H1 (cell line): ENCODE data around the gene SEC11A. TPM values are rescaled to one million over a fixed set of nuclear protein-coding genes. Genes with fewer than 3 reads are reported as not detected.

Experiments
- CTCF ChIA-PET: fragments of 300-600 bp; sonication (Branson Sonifier 250); formaldehyde crosslinking; loops from one replicate; lab custom pipeline; 2021; ENCODE audit not compliant: partially characterized antibody; lab: Charles Lee
- POLR2A ChIA-PET: fragments of 300-600 bp; sonication (Branson Sonifier 250); formaldehyde crosslinking; loops from one replicate; lab custom pipeline; 2021; ENCODE audit warnings: inconsistent platforms; ENCODE audit not compliant: partially characterized antibody; lab: Charles Lee
- DNase-seq, 2 experiments: peaks; one replicate each; pipeline versions ENCODE4 v3.0.0 to v3.0.0-alpha.2; 2010 to 2022; ENCODE audit warnings: low spot score in 2 of 2, low read depth in 1 of 2, mixed read lengths in 1 of 2
- FAIRE-seq: peaks from 2 replicates; lab custom pipeline; 2011; peaks lifted over from hg19 to GRCh38; lab: Jason Lieb, UNC
- H2AFZ ChIP-seq: 2 replicates; pipeline ENCODE4 v1.8.1; 2012; ENCODE audit warnings: low read length, inconsistent platforms
- H2AK5ac ChIP-seq: 2 replicates; pipeline ENCODE4 v1.6.1; 2013; ENCODE audit warnings: low read depth, low read length
- H2BK120ac ChIP-seq: replicated peaks from 2 replicates; pipeline ENCODE3; 2013; ENCODE audit warnings: low read depth, low read length, inconsistent platforms
- H2BK12ac ChIP-seq: 2 replicates; pipeline ENCODE4 v1.6.1; 2013; ENCODE audit warnings: low read depth, low read length
- H2BK15ac ChIP-seq: 2 replicates; pipeline ENCODE4 v1.6.1; 2013; ENCODE audit warnings: low read length
- H2BK20ac ChIP-seq: 2 replicates; pipeline ENCODE4 v1.6.1; 2013; ENCODE audit warnings: low read length
- H2BK5ac ChIP-seq: 2 replicates; pipeline ENCODE4 v1.6.1; 2013; ENCODE audit warnings: low read depth, low read length
- H3K14ac ChIP-seq: 2 replicates; pipeline ENCODE4 v1.6.1; 2013; ENCODE audit warnings: inconsistent platforms; ENCODE audit not compliant: insufficient read length
- H3K18ac ChIP-seq: 2 replicates; pipeline ENCODE4 v1.6.1; 2013; ENCODE audit warnings: low read length; ENCODE audit errors: extremely low read depth
- H3K23ac ChIP-seq: 2 replicates; pipeline ENCODE4 v1.6.1; 2013; ENCODE audit warnings: inconsistent platforms; ENCODE audit not compliant: insufficient read length
- H3K23me2 ChIP-seq: 2 replicates; pipeline ENCODE4 v1.6.1; 2013; ENCODE audit warnings: low read depth, low read length
- H3K27ac ChIP-seq: 2 replicates; pipeline ENCODE4 v1.6.1; 2011; ENCODE audit warnings: low read depth, low read length, inconsistent platforms
- H3K27me3 ChIP-seq, 4 experiments: replicated peaks in 1 of 4; 1 replicate in 1 of 4; 2 replicates in 3 of 4; pipeline versions ENCODE4 v1.6.1 to v1.8.1; 2011 to 2013; ENCODE audit warnings: low read length in 3 of 4, mild to moderate bottlenecking in 3 of 4, inconsistent platforms in 2 of 4, mixed read lengths in 2 of 4, moderate library complexity in 1 of 4; ENCODE audit not compliant: control insufficient read depth in 3 of 4, insufficient read depth in 3 of 4; ENCODE audit errors: extremely low read depth in 1 of 4
- H3K36me3 ChIP-seq, 4 experiments: 2 replicates each; pipeline versions ENCODE4 v1.6.1 to v1.8.1; 2011 to 2013; ENCODE audit warnings: mild to moderate bottlenecking in 4 of 4, low read length in 3 of 4, moderate library complexity in 2 of 4, control low read depth in 1 of 4, inconsistent platforms in 1 of 4; ENCODE audit not compliant: insufficient read depth in 4 of 4, control insufficient read depth in 2 of 4
- H3K4ac ChIP-seq: replicated peaks from 2 replicates; pipeline ENCODE3; 2013; ENCODE audit warnings: low read length, low read depth, mixed read lengths, inconsistent platforms; ENCODE audit not compliant: insufficient read length
- H3K4me1 ChIP-seq, 4 experiments: replicated peaks in 1 of 4; 1 replicate in 1 of 4; 2 replicates in 3 of 4; pipeline versions ENCODE4 v1.6.1 to v1.8.1; 2011 to 2013; ENCODE audit warnings: low read length in 3 of 4, inconsistent platforms in 2 of 4, mixed read lengths in 1 of 4; ENCODE audit not compliant: insufficient read depth in 4 of 4, control insufficient read depth in 3 of 4
- H3K4me2 ChIP-seq, 2 experiments: 2 replicates each; pipeline versions ENCODE4 v1.6.1 to v1.8.1; 2011 to 2013; ENCODE audit warnings: low read depth in 2 of 2, low read length in 2 of 2, control low read depth in 1 of 2, inconsistent platforms in 1 of 2, mild to moderate bottlenecking in 1 of 2; ENCODE audit not compliant: insufficient read depth in 1 of 2
- H3K4me3 ChIP-seq, 4 experiments: fragments of 200-600, 300-600 bp in 1 of 4; sonication (generic), shearing (Covaris generic), sonication (Bioruptor Twin) in 1 of 4; 2 replicates each; pipeline versions ENCODE4 v1.5.1 to v1.8.1; 2011 to 2016; ENCODE audit warnings: low read length in 4 of 4, low read depth in 3 of 4, control low read depth in 2 of 4, inconsistent platforms in 2 of 4, mild to moderate bottlenecking in 2 of 4, mixed read lengths in 1 of 4, moderate library complexity in 1 of 4; ENCODE audit not compliant: insufficient read depth in 2 of 4; ENCODE audit errors: extremely low read depth in 1 of 4
- H3K56ac ChIP-seq: replicated peaks from 2 replicates; pipeline ENCODE3; 2013; ENCODE audit warnings: low read depth, mild to moderate bottlenecking, mixed read lengths, low read length, inconsistent platforms; ENCODE audit not compliant: insufficient read length
- H3K79me1 ChIP-seq: 2 replicates; pipeline ENCODE4 v1.6.1; 2013; ENCODE audit warnings: low read depth, low read length, control low read depth
- H3K79me2 ChIP-seq, 2 experiments: 2 replicates each; pipeline versions ENCODE4 v1.6.1 to v1.8.1; 2012 to 2013; ENCODE audit warnings: low read length in 2 of 2, mild to moderate bottlenecking in 2 of 2, inconsistent platforms in 1 of 2; ENCODE audit not compliant: insufficient read depth in 2 of 2, control insufficient read depth in 1 of 2
- H3K9ac ChIP-seq, 4 experiments: replicated peaks in 1 of 4; 1 replicate in 1 of 4; 2 replicates in 3 of 4; pipeline versions ENCODE4 v1.6.1 to v1.8.1; 2011 to 2013; ENCODE audit warnings: low read depth in 3 of 4, low read length in 3 of 4, control low read depth in 2 of 4, mild to moderate bottlenecking in 2 of 4, moderate library complexity in 2 of 4, inconsistent platforms in 1 of 4; ENCODE audit errors: extremely low read depth in 1 of 4
- H3K9me3 ChIP-seq, 2 experiments: 2 replicates each; pipeline versions ENCODE4 v1.6.1 to v1.8.1; 2012 to 2013; ENCODE audit warnings: mild to moderate bottlenecking in 2 of 2, moderate library complexity in 2 of 2, control low read depth in 1 of 2, inconsistent platforms in 1 of 2, low read depth in 1 of 2, low read length in 1 of 2, mixed read lengths in 1 of 2; ENCODE audit not compliant: insufficient read depth in 2 of 2
- H4K20me1 ChIP-seq, 2 experiments: replicated peaks in 1 of 2; 2 replicates each; pipeline versions ENCODE3 to v1.8.1; 2011 to 2013; ENCODE audit warnings: inconsistent platforms in 2 of 2, low read length in 2 of 2, mild to moderate bottlenecking in 1 of 2; ENCODE audit not compliant: insufficient read depth in 2 of 2, control insufficient read depth in 1 of 2
- H4K5ac ChIP-seq: 2 replicates; pipeline ENCODE4 v1.6.1; 2013; ENCODE audit warnings: low read length, low read depth, mixed read lengths, inconsistent platforms; ENCODE audit not compliant: insufficient read length
- H4K8ac ChIP-seq: 2 replicates; pipeline ENCODE4 v1.8.0; 2013; ENCODE audit warnings: mild to moderate bottlenecking, moderate library complexity, low read length, inconsistent platforms; ENCODE audit not compliant: insufficient read depth; ENCODE audit errors: extremely low read depth
- H4K91ac ChIP-seq: replicated peaks from 2 replicates; pipeline ENCODE3; 2013; ENCODE audit warnings: low read length, mixed read lengths, inconsistent platforms; ENCODE audit not compliant: insufficient read length
- KDM1A ChIP-seq: fragments of 200-600, 300-600 bp; sonication (generic); IDR thresholded peaks from 2 replicates; pipeline ENCODE4 v1.7.1; 2016; ENCODE audit warnings: mild to moderate bottlenecking, low read length, borderline replicate concordance
- POU5F1 ChIP-seq: IDR thresholded peaks from 2 replicates; pipeline ENCODE4 v1.6.1; 2011; ENCODE audit warnings: low read depth, mild to moderate bottlenecking, low read length, moderate library complexity
- SUZ12 ChIP-seq: fragments of 200-600 bp; sonication (generic); IDR thresholded peaks from 2 replicates; pipeline ENCODE4 v1.6.1; 2012; ENCODE audit warnings: mild to moderate bottlenecking, inconsistent platforms, low read length, moderate library complexity, mixed read lengths
- WGBS, 2 experiments: shearing (Covaris generic) in 1 of 2; methylation state at CpG; one replicate each; pipeline versions ENCODE4 v1.1.6 to v1.1.7; 2013 to 2015; ENCODE audit warnings: low lambda C conversion rate in 2 of 2, mixed read lengths in 2 of 2, inconsistent platforms in 1 of 2, low coverage in 1 of 2, missing lambda C conversion rate in 1 of 2; ENCODE audit not compliant: insufficient replicate concordance in 2 of 2, insufficient coverage in 1 of 2, insufficient read length in 1 of 2; ENCODE audit errors: extremely low coverage in 1 of 2, missing lambda C conversion rate in 1 of 2; 5-methylcytosine and 5-hydroxymethylcytosine counted together
- polyA plus RNA-seq, 7 experiments: library from polyadenylated mRNA; depleted of rRNA in 3 of 7; stranded (reverse) in 5 of 7; unstranded in 2 of 7; fragments of >200 nt in 5 of 7; fragments of 200-250 nt in 2 of 7; gene quantifications; 1 replicate in 5 of 7; 2 replicates in 1 of 7; 4 replicates in 1 of 7; pipeline versions ENCODE4 v1.2.1 to v1.2.3, GENCODE V29; 2011 to 2013; ENCODE audit warnings: missing spikeins in 2 of 7, mixed read lengths in 2 of 7
- total RNA-seq: library from RNA; stranded (reverse); fragmentation: NEBNext Ultra II Directional; extraction: Animal tissue kit (Norgen Biotek cat#: 25700); gene quantifications from 2 replicates; pipeline ENCODE4 v1.2.1, GENCODE V29; 2021
- TF ChIP-seq, protein P1 (sequence below): IDR thresholded peaks from 2 replicates; pipeline ENCODE4 v1.6.1; 2012; ENCODE audit warnings: inconsistent platforms
- TF ChIP-seq, protein P2 (sequence below): IDR thresholded peaks from 2 replicates; pipeline ENCODE4 v1.6.1; 2012; ENCODE audit warnings: low read length, inconsistent platforms

SEC11A gene
- total and polyA plus RNA-seq, 2 of the 8 experiments (the other 6 are each of a cell fraction or from before 2014, with no cell fraction given) = 268 to 316 TPM

DNA sequence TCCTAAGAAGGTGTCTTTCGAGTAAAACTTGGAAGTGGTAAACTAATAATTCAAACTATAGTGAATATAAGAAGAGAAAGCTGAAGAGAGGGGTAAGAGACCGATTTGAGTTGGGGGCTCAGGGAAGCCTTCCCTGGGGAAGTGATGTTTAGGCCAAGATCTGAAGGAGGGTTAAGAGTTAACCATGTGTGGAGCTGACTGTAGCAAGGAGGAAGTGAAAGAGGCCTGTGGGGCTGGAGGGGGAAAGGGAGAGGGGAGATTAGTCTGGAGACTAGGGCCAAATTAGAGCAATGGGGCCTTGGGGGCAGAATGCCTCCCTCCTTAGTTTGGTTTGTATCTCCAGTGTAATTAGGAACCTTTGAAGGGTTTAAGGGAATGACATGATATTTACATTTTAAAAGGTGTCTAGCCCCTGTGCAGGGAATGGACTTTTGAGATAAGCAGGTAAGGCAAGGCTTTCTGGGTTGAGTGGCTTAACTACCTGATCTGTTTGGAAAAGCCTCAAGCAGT lies 34.7 kb upstream of the SEC11A start:
- H4K8ac ChIP-seq = no peak overlapping the region
- TF ChIP-seq, protein P1, sequence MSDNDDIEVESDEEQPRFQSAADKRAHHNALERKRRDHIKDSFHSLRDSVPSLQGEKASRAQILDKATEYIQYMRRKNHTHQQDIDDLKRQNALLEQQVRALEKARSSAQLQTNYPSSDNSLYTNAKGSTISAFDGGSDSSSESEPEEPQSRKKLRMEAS = no peak
- TF ChIP-seq, protein P2, sequence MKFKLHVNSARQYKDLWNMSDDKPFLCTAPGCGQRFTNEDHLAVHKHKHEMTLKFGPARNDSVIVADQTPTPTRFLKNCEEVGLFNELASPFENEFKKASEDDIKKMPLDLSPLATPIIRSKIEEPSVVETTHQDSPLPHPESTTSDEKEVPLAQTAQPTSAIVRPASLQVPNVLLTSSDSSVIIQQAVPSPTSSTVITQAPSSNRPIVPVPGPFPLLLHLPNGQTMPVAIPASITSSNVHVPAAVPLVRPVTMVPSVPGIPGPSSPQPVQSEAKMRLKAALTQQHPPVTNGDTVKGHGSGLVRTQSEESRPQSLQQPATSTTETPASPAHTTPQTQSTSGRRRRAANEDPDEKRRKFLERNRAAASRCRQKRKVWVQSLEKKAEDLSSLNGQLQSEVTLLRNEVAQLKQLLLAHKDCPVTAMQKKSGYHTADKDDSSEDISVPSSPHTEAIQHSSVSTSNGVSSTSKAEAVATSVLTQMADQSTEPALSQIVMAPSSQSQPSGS = no peak
- TF ChIP-seq KDM1A = no peak
- no peak for TF ChIP-seq SUZ12
- TF ChIP-seq POU5F1 = no peak

More for the DNA sequence above, 34.7 kb upstream of the SEC11A start:
- Histone ChIP-seq H3K14ac (no peak overlapping the region), H3K23me2 (peaks cover 15% of the 10 kb centered on the region), H3K79me2 (peaks cover 13 to 66% of the 10 kb centered on the region in 2 experiments), H3K4me1 (peaks cover 3 to 13% (median 11%) of the 10 kb centered on the region in 4 experiments), H3K79me1 (peaks cover 4% of the 10 kb centered on the region), H3K27ac (no peak overlapping the region), H4K91ac (no peak overlapping the region), H3K9ac (no peak overlapping the region), H3K4ac (no peak overlapping the region), H3K36me3 (no peaks in the 10 kb centered on the region), H4K20me1 (peaks cover 2 to 11% of the 10 kb centered on the region in 2 experiments), H3K9me3 (no peaks in the 10 kb centered on the region), H3K18ac (no peak overlapping the region), H4K5ac (no peak overlapping the region), H2BK5ac (no peak overlapping the region), H2AFZ (no peak overlapping the region), H2AK5ac (no peak overlapping the region), H2BK120ac (no peak overlapping the region), H2BK20ac (no peak overlapping the region), H3K4me3 (no peak overlapping the region), H3K23ac (no peak overlapping the region), H2BK12ac (no peak overlapping the region), H2BK15ac (no peak overlapping the region), H3K4me2 (peak overlapping the region in 1 of 2 experiments; percentile 39; a peak in 1 of 4 replicates), H3K56ac (no peak overlapping the region), H3K27me3 (no peaks in the 10 kb centered on the region)
- POLR2A ChIA-PET = interaction anchor here (2.6 to 2.7 kb wide), 2 partner anchors 15 to 35 kb away, joined by 8 to 18 read pairs; partner anchors contain the start of gene SEC11A
- CTCF ChIA-PET = interaction anchor here (0.7 to 1.7 kb wide), 5 partner anchors 11 to 180 kb away, joined by 3 read pairs; no protein-coding TSS in a partner anchor
- WGBS, 2 experiments = 87% methylated on average over 2 of the region's 2 CpGs; no CpG with 5 or more reads in 1 of the 2 experiments
- DNase-seq (no peak), FAIRE-seq (no peak)
